Medulla oblongata (tissue), 1 donor: ENCODE measurements around the gene PAQR4.
A peak's percentile ranks its signal among the peaks of the same experiment; 100 is the strongest.
"Not testable (repeated sequence)": the region's sequence is repeated elsewhere in the genome, so short reads cannot be mapped to it uniquely, and the experiment has no call there.

Experiments used
- DNase-seq: peaks from one replicate; pipeline ENCODE4 v3.0.0-alpha.2; 2015; ENCODE audit errors: extremely low spot score

The PAQR4 gene

DNA sequence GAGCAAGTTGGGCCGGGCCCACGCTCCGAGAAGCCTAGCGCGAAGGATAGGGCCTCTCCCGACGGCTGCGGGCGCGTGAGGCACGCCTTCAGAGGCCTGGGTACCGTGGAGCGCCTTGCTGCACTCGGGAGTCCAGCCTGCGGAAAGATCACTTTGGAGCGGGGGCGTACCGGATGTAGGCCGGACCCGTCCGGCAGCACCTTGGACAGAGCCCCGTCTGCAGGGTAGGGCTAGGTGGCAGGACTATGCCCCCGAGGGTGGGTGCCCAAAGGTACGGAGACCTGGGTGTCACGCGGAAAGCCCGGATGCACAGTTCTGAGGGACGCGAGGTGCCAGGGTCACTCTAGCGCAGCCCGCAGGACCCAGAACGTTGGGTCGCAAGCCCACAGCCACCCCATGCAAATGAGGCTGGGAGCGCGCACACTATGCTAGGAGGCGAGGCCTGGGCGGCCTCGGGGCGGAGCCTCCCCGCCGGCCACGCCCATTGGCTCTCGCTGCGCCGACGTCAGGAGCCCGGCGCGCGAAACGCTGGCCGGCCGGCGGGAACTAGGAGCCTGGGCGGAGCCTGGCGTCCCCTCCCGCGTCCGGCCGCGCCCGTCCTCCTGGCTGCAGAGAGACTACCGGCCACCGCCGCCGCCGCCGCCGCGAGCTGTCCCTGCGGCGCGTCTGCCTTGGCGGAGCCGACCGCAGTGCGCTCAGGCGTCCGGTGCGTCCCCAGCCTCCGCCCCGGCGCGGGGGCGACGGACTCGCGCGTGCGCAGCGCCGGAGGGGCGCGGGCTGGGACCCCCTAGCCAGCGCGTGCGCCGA is at the start of gene PAQR4:
Gene PAQR4, plus strand, starts transcription at position 611 of the 807 bp plus-strand sequence. CDS start 327 bp downstream, outside the sequence.
- peak; percentile 95 for DNase-seq

DNA sequence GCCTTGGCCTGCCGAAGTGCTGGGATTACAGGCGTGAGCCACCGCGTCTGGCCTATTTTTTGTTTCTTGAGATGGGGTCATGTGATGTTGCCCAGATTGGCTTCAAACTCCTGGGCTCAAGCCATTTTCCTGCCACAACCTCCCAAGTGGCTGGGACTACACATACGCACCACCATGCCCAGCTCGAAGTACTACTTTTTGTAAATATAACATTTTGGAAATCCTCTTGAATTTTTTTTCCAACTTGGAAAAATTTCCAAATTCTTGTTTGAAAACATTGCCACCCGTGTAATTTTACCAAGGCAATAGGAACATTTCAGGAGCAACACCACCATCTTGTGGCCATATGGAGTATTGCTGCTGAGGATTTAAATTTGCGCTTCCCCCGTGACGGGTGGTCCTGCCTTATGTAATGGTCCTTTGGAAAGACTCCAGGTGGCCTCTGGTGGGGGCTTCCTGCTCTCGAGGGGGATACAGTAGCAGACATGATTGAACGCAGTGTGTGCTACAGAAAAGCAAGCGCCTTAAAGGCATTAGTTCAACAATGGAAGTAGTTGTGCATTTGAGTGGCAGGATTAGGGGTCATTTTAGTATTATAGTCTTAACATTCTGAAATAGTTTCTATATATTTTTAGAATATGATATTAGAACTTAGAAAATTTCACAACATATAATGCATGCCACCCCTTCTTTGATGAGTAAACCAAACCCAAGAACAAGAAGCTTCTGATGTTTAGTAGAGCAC is 49.5 kb upstream of the PAQR4 start:
- peak; percentile 86 for DNase-seq

GRCh38 chr16:2923481-2923880 is 45.7 kb upstream of the PAQR4 start:
- DNase-seq, result no peak

DNA sequence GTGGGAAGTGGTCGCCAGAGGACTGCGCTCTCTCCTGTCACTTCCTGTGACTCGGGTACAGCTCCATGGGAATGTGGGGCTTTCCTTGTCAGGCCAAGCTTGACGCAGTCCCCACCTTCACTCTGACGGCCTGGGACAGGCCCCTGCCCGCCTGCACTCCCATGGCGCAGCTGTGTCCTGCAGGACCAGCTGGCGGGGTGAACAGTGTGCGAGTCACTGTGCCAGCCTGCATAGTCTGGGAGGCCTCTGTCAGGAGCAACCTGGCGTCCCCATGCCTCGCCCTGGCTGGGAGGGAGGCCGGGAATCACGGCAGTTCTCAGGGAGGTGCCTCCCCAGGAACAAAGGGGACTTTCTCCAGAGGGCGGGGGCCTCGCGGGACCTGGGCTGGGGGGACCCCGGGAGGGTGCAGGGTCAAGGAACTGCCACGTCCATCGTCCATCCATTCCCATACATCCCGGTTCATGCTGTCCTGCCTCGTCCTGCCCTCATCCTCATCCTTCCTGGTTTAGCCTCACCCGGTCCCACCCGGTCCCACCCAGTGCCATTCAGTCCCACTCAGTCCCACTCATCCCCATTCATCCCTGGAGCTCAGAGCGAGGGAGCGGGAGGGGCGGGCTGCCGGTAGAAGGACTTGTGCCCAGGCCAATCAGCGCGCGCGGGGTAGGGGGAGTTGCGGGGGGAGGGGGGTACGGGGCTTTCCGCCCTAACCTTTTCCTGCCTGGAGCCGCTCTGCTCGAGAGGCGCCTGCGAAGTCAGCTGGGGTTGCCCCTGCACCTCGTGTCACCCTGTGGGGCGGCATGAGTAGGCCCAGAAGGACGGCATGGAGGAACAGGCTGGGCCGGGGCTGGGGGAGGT is 44.0 kb upstream of the PAQR4 start:
- peak; percentile 41 for DNase-seq

DNA sequence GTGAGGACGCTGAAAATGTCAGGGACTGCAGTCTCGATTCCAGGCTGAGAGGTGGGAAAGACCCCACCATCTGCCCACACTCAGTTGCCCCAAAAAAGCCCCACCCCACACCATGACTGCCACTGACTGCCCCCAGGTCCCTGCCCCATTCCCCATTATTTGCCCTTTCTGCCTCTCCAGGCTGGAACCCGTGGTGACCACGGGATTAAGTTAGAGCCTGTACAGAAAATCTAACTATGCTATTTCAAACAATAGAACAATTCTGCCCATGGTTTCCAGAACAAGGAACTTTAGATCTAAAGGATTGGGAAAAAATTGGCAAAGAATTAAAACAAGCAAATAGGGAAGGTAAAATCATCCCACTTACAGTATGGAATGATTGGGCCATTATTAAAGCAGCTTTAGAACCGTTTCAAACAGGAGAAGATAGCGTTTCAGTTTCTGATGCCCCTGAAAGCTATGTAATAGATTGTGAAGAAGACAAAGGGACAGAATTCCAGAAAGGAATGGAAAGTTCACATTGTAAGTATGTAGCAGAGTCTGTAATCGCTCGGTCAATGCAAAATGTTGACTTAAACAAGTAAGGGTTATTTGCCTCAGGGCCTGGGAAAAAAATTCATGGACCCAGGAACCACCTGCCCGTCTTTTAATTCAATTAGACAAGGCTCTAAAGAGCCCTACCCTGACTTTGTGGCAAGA is 43.0 kb upstream of the PAQR4 start:
- peak; percentile 47 for DNase-seq

DNA sequence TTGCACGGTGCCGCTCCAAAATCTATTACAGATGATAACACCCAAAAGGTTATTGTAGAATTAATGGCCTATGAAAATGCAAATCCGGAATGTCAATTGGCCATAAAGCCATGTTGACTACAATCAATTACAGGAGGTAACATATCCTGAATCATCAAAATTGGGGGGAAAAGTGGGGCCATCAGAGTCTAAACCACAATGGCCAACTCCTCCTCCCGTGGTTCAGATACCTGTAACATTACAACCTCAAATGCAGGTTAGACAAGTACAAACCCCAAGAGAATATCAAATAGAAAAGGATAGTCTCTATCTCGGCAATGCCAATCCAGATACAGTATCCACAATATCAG is 42.5 kb upstream of the PAQR4 start:
- no peak for DNase-seq

GRCh38 chr16:2927010-2927646 is 42.0 kb upstream of the PAQR4 start:
- DNase-seq, result peak; percentile 95

GRCh38 chr16:2928151-2928550 is 41.0 kb upstream of the PAQR4 start:
- DNase-seq, result not testable (repeated sequence)

GRCh38 chr16:2928796-2929195 is 40.4 kb upstream of the PAQR4 start:
- DNase-seq, result no peak

GRCh38 chr16:2929693-2930092 is 39.5 kb upstream of the PAQR4 start:
- no peak for DNase-seq

DNA sequence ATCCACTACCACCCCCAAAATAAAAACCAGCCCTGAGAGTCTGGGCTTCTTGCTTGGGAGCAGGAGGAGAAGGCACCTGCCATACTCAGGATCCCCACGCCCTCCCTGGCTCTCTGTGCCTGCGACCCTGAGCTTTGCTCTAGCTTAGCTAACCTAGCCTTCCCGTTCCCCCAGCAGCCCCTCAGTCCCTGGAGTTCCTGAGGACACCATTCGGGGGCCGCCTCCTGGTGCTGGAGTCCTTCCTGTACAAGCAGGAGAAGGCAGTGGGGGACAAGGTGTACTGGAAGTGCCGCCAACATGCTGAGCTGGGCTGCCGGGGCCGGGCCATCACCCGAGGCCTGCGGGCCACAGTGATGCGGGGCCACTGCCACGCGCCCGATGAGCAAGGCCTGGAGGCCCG is 38.9 kb upstream of the PAQR4 start:
- DNase-seq, result no peak

- not testable (repeated sequence) for DNase-seq
Measured at GRCh38 chr16:2931231-2931914, 37.8 kb upstream of the PAQR4 start.

GRCh38 chr16:2933136-2933535 is 36.0 kb upstream of the PAQR4 start:
- DNase-seq, result no peak

DNA sequence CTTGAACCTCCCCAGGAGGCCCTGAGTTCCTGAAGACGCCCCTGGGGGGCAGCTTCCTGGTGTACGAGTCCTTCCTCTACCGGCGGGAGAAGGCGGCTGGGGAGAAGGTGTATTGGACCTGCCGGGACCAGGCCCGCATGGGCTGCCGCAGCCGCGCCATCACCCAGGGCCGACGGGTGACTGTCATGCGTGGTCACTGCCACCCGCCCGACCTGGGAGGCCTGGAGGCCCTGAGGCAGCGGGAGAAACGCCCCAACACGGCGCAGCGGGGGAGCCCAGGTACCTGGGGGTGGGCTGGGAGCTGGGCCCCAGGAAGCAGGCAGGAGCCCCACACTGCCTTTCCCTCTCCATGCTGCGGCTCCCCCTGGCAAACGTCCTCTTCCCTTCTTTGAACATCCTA is 35.4 kb upstream of the PAQR4 start:
- DNase-seq, result no peak

GRCh38 chr16:2934450-2934849 is 34.7 kb upstream of the PAQR4 start:
- DNase-seq, result no peak

DNA sequence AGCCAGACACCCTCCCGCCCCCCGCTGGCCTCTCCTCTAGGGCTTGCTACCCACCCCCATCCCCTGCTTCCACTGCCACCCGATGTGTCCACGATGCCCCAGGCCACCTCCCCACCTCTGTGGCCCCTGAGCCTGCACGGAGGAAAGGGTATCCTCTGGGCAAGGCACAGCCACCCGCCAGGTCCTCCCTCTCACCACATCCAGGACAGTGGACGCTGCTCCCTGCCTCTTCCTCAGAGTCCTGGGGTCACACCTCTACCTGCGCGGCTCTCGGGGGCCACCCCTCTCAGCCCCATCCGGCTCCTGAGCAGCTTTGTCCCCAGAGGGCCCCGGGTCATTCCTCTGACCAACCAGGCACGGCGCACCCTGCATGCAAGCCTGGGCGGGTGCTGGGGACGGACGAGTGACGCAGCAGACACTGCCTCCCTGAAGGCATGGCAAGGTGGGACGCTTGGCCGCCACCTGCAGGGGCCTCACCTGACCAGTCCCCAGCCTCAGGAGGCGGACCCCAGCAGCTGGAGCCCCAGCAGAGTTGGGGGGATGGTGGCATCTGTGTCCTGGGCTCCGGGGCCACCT is 32.6 kb upstream of the PAQR4 start:
- no peak for DNase-seq

DNA sequence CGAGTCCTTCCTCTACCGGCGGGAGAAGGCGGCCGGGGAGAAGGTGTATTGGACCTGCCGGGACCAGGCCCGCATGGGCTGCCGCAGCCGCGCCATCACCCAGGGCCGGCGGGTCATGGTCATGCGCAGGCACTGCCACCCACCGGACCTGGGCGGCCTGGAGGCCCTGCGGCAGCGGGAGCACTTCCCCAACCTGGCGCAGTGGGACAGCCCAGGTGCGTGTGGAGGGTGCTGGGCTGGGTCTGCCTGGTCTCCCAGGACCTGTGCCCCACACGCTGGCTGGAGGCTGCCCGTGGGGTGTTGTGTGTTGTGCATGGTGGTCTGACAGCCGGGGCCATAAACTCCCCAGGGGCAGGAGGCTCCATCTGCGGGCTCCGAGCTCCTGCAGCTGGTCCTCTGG is 32.0 kb upstream of the PAQR4 start:
- no peak for DNase-seq

GRCh38 chr16:2938206-2938605 is 30.9 kb upstream of the PAQR4 start:
- no peak for DNase-seq

- DNase-seq, result no peak
Measured at GRCh38 chr16:2939968-2940367, 29.2 kb upstream of the PAQR4 start.

DNA sequence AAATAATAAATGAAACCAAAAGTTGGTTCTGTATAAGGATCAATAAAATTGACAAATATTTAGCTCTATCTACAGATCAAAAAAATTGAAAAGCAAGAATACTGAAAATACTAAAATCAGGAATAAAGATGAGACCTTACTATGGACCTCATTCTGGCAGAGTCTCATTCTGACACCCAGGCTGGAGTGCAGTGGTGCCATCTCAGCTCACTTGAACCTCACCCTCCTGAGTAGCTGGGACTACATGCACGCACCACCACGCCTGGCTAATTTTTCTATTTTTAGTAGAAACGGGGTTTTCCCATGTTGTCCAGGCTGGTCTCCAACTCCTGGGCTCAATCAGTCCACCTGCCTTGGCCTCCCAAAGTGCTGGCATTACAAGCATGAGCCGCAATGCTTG is 27.1 kb upstream of the PAQR4 start:
- no peak for DNase-seq
